Measurements from ENCODE around the gene IPP.
A peak's percentile ranks its signal among the peaks of the same experiment; 100 is the strongest.
"Not testable (repeated sequence)": the region's sequence is repeated elsewhere in the genome, so short reads cannot be mapped to it uniquely, and the experiment has no call there.

IPP gene

DNA sequence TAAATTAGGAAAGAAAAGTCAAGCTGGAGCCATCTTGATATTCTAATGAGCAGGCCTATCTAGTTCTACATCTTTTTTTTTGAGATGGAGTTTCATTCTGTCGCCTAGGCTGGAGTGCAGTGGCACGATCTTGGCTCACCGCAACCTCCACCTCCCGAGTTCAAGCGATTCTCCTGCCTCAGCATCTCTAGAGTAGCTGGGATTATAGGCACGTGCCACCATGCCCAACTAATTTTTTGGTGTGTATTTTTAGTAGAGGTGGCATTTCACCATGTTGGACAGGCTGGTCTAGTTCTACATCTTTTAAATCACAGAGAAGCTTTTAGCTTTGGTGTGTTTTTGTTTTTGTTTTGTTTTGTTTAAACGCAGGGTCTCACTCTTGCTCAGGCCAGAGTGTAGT is 55.6 kb downstream of the IPP start:
- TF ChIP-seq, protein P1, sequence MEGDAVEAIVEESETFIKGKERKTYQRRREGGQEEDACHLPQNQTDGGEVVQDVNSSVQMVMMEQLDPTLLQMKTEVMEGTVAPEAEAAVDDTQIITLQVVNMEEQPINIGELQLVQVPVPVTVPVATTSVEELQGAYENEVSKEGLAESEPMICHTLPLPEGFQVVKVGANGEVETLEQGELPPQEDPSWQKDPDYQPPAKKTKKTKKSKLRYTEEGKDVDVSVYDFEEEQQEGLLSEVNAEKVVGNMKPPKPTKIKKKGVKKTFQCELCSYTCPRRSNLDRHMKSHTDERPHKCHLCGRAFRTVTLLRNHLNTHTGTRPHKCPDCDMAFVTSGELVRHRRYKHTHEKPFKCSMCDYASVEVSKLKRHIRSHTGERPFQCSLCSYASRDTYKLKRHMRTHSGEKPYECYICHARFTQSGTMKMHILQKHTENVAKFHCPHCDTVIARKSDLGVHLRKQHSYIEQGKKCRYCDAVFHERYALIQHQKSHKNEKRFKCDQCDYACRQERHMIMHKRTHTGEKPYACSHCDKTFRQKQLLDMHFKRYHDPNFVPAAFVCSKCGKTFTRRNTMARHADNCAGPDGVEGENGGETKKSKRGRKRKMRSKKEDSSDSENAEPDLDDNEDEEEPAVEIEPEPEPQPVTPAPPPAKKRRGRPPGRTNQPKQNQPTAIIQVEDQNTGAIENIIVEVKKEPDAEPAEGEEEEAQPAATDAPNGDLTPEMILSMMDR (IDR thresholded peaks at IDR 0.05; ENCODE audit: low read depth, low read length, missing control alignments) = no peak
- H3K4me3 ChIP-seq (replicated peaks; ENCODE audit: low read depth, low read length) = no peak overlapping the region
- no peak for DNase-seq (ENCODE audit: extremely low read depth, low read depth)

DNA sequence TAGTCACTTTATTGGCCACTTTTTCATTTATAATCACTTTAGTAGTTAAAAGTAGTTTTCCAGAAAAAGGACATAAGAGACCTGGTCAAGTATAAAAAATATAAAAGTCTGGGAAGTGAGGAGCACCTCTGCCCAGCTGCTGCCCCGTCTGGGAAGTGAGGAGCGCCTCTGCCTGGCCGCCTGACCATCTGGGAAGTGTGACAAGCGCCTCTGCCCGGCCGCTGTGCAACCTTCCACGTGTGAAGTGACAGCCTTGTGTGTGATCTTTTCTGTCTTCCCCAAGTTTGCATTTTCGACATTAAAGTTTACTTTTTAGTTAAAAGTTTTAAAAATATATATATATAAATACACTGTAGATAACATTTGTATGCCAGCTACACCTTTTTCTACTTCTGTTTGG is 56.6 kb downstream of the IPP start:
- H3K4me3 ChIP-seq (replicated peaks; ENCODE audit: low read depth, low read length); DNase-seq (ENCODE audit: extremely low read depth, low read depth): not testable (repeated sequence)

DNA sequence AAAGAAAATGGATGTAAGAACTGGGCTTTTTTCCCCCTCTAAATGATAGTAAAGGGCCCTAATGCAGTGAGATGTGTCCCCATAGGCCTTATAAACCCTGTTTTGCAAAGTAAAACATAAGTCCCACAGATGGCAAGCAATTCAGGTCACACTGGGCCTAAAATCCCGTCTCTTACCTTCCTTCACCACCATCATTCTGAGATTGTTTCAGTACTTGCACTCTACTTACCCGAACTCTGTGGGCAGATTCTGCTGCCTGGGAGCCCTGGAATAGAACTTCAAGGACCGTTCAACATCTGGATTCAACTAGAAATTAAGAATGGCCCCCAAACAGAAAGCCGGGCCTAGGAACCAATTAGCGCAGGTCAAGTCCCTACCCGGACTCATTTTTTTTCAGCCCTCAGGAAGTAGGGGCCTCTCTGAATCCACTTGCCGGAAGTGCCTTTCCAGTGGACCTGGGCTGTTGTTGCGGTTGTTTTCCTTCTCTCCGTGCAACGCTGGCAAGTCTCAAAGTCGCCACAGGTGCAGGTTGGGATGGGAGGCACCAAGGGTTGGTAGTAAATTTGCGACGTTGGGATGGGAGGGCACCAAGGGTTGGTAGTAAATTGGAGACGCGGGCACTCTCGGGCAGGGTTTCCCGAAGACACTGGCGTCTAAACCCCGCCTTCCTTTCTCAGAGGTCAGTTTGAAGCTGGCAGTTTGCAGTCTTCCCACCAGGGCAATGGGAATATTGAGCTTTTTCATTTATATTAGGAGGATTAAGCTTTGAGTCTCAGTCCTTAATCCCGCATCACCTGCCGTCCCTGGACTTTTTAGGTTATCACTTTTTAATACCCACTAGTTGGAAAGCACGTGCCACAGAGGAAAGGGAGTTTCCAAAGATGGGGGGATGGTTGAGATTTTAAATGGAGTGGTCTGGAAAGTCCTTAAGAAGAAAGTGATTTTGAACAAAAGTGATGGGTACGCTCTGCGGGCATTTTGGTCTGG is 62.4 kb downstream of the IPP start, which contains the start of gene TMEM69:
TSS of gene TMEM69 (plus strand) at position 428 of the 987 bp plus-strand sequence. CDS start 2,888 bp downstream, outside the sequence.
- TF ChIP-seq, protein P1 (IDR thresholded peaks at IDR 0.05; ENCODE audit: low read depth, low read length, missing control alignments) = no peak
- peak within 1 kb of the TSS; percentile 66 for H3K4me3 ChIP-seq (replicated peaks; ENCODE audit: low read depth, low read length)
- DNase-seq (ENCODE audit: extremely low read depth, low read depth) = peak; percentile 89

DNA sequence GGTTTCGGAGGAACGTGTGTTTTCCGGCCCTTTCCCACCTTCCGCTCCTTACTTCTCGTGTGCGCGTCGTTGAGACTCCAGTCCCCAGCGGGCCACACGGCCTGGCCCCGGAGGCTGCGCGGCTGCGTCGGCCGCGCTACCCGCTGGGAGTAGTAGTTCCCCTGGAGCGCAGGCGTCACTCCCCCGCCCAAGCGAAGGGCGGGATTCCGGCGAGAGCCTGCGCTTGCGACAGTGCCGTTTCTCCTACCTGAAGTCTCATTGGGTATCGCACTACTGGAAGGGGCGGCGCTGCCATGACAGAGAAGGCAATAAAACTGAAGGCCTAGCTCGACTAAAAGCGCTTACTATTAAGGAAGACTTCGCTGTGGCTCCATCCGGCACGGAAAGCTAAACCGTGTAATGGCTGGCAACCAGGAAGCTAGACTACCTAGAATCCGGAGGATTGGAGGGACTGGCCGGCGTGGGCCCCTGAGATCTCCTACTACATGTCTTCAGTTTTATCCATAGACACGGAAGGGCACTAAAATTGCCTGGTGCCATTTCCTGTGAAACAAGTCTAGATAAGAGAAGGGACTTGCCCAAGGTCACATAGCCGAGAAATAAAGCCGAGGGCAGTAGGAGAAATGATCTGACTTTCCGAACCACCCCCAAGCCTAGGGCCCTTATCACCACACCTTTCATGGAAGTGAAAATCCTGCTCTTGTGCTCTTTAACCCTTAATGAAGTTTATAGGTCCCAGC is 63.3 kb downstream of the IPP start:
- H3K4me3 ChIP-seq (replicated peaks; ENCODE audit: low read depth, low read length) = peak overlapping the region; percentile 66
- peak; percentile 94 for DNase-seq (ENCODE audit: extremely low read depth, low read depth)

GRCh38 chr1:45686288-45687013 is 64.0 kb downstream of the IPP start, which contains the start of gene GPBP1L1:
Gene GPBP1L1 (minus strand): TSS chr1:45686533. CDS start chr1:45659087, 27,446 bp downstream.
- peak; percentile 87 for DNase-seq (ENCODE audit: extremely low read depth, low read depth)
- TF ChIP-seq, protein P1 (IDR thresholded peaks at IDR 0.05; ENCODE audit: low read depth, low read length, missing control alignments) = no peak
- H3K4me3 ChIP-seq (replicated peaks; ENCODE audit: low read depth, low read length) = peak within 1 kb of the TSS; percentile 66

More for the DNA sequence above, 63.3 kb downstream of the IPP start:
- TF ChIP-seq, protein P1 (IDR thresholded peaks at IDR 0.05; ENCODE audit: low read depth, low read length, missing control alignments) = no peak

DNA sequence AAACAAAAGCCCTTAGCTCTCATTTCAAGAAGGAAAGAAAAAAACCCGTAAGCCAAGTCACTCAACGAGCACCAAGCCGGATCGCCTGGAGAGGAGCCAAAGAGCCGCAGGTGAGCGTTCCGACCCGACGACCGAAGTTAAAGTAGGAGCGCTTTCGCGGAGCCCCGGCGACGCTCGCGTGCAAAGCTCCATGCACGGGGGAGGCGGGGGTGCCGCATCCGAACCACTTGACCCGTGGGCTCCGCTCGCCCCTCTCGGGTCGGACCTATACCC is 64.5 kb downstream of the IPP start:
- DNase-seq (ENCODE audit: extremely low read depth, low read depth) = no peak
- TF ChIP-seq, protein P1 (IDR thresholded peaks at IDR 0.05; ENCODE audit: low read depth, low read length, missing control alignments) = no peak
- H3K4me3 ChIP-seq (replicated peaks; ENCODE audit: low read depth, low read length) = peak overlapping the region; percentile 66

Data from HFF-Myc (cell line).